Mesothelial cell of epicardium (in vitro differentiated cells): ENCODE data around the gene SMIM8. TPM values are rescaled to one million over a fixed set of nuclear protein-coding genes. Genes with fewer than 3 reads are reported as not detected.

ENCODE experiments used
- total RNA-seq: library from RNA; stranded (reverse); gene quantifications from 3 replicates; pipeline ENCODE4 v1.2.1, GENCODE V29; 2021

Gene SMIM8
- total RNA-seq, 1 donor from 2014 or later = 26.7 TPM

Other genes starting within 250 kb of the SMIM8 start
- gene CGA, start 227.5 kb upstream of the SMIM8 start, total RNA-seq = not detected in 3 replicates
- 106 to 112 TPM (median 108 TPM) in 3 replicates for gene ZNF292, start 167.0 kb upstream of the SMIM8 start, total RNA-seq
- gene GJB7, start 6.7 kb downstream of the SMIM8 start, total RNA-seq = 0.55 to 1.0 TPM (median 0.67 TPM) in 3 replicates
- 9.0 to 11.5 TPM (median 10.0 TPM) in 3 replicates for gene C6orf163, start 22.2 kb downstream of the SMIM8 start, total RNA-seq
- 1.0 to 1.6 TPM (median 1.5 TPM) in 3 replicates for gene CFAP206, start 85.4 kb downstream of the SMIM8 start, total RNA-seq
- 24.0 to 26.6 TPM (median 26.4 TPM) in 3 replicates for gene SLC35A1, start 150.4 kb downstream of the SMIM8 start, total RNA-seq